ENCODE measurements around the gene TMCC1. TPM values are rescaled to one million over a fixed set of nuclear protein-coding genes. Genes with fewer than 3 reads are reported as not detected.

TMCC1 gene
- total and polyA plus RNA-seq, 3 donors from 2014 or later, result 46.0 to 119 (median 60.4) TPM

GRCh38 chr3:129625072-129625874 lies 268.2 kb downstream of the TMCC1 start:
- Histone ChIP-seq H3K27me3 (no peaks in the 10 kb centered on the region), H3K4me1 (peaks cover 39% of the 10 kb centered on the region), H3K27ac (peak overlapping the region in 1 of 2 donors; percentile 78), H3K9me3 (no peaks in the 10 kb centered on the region), H3K36me3 (ENCODE audit: low read depth, missing control alignments) (no peaks in the 10 kb centered on the region), H3K4me3 (no peak overlapping the region)
- 57 to 77% methylated on average over 7 to 12 of the region's 12 CpGs for WGBS, 2 donors
- TF ChIP-seq CTCF (IDR thresholded peaks at IDR 0.05) (no peak), POLR2A (IDR thresholded peaks at IDR 0.05) (no peak)
- DNase-seq, result no peak
- intact Hi-C loops (cut with DNase I; ENCODE audit: low total_unique reads), result no loop called here

- H3K27me3 ChIP-seq, result no peaks in the 10 kb centered on the region
- intact Hi-C loops (cut with DNase I; ENCODE audit: low total_unique reads), result no loop called here
- no peak for TF ChIP-seq POLR2A (IDR thresholded peaks at IDR 0.05)
- TF ChIP-seq CTCF (IDR thresholded peaks at IDR 0.05), result no peak
- DNase-seq, result no peak
- H3K4me3 ChIP-seq, result no peak overlapping the region
- H3K4me1 ChIP-seq, result peaks cover 39% of the 10 kb centered on the region
- peak overlapping the region in 1 of 2 donors; percentile 78 for H3K27ac ChIP-seq
- no peaks in the 10 kb centered on the region for H3K9me3 ChIP-seq
- WGBS, 2 donors, result 66 to 69% methylated on average over 9 to 11 of the region's 11 CpGs
- no peaks in the 10 kb centered on the region for H3K36me3 ChIP-seq (ENCODE audit: low read depth, missing control alignments)
These were observed 269.0 kb downstream of the TMCC1 start for GRCh38 chr3:129624347-129625071.

- TF ChIP-seq CTCF (IDR thresholded peaks at IDR 0.05) (no peak), POLR2A (IDR thresholded peaks at IDR 0.05) (no peak)
- intact Hi-C loops (cut with DNase I; ENCODE audit: low total_unique reads), result no loop called here
- Histone ChIP-seq H3K4me3 (no peak overlapping the region), H3K4me1 (peaks cover 48% of the 10 kb centered on the region), H3K36me3 (ENCODE audit: low read depth, missing control alignments) (no peaks in the 10 kb centered on the region), H3K27me3 (no peaks in the 10 kb centered on the region), H3K27ac (peak overlapping the region in 1 of 2 donors; percentile 78), H3K9me3 (no peaks in the 10 kb centered on the region)
- WGBS, 2 donors, result 56 to 69% methylated on average over 13 to 17 of the region's 17 CpGs
- DNase-seq, result no peak
These were observed 269.9 kb downstream of the TMCC1 start for GRCh38 chr3:129623447-129624118.

GRCh38 chr3:129622933-129623332 lies 270.6 kb downstream of the TMCC1 start:
- no peak for DNase-seq
- Histone ChIP-seq H3K9me3 (no peaks in the 10 kb centered on the region), H3K4me3 (no peak overlapping the region), H3K36me3 (ENCODE audit: low read depth, missing control alignments) (no peaks in the 10 kb centered on the region), H3K27me3 (no peaks in the 10 kb centered on the region), H3K4me1 (peaks cover 46% of the 10 kb centered on the region), H3K27ac (peak overlapping the region in 1 of 2 donors; percentile 78)
- TF ChIP-seq POLR2A (IDR thresholded peaks at IDR 0.05) (no peak), CTCF (IDR thresholded peaks at IDR 0.05) (no peak)
- 83% methylated on average over 10 of the region's 10 CpGs; no CpG with 5 or more reads in 1 of the 2 donors for WGBS, 2 donors
- intact Hi-C loops (cut with DNase I; ENCODE audit: low total_unique reads), result no loop called here
